SK-N-SH treated with all-trans-retinoic acid at 6 μM for 48 hours (cell line): ENCODE measurements around the gene AGGF1.
A peak's percentile ranks its signal among the peaks of the same experiment; 100 is the strongest.

Experiments
- ATAC-seq: fragments of 200-7000 bp; cut with Tn5 transposase; 3 replicates; pipeline ENCODE4 v1.9.1; 2020; ENCODE audit warnings: mild to moderate bottlenecking, moderate library complexity
- ARNTL ChIP-seq: fragments of 450-650 bp; formaldehyde crosslinking; IDR thresholded peaks from 2 replicates; pipeline ENCODE4 v1.5.0; 2020; ENCODE audit warnings: low read depth, mild to moderate bottlenecking, moderate library complexity, borderline replicate concordance
- BACH2 ChIP-seq: fragments of 250-450 bp; sonication (Bioruptor Pico); IDR thresholded peaks from 2 replicates; pipeline ENCODE4 v1.9.0; 2021; ENCODE audit warnings: mild to moderate bottlenecking, borderline replicate concordance
- CREB5 ChIP-seq: fragments of 250-450 bp; sonication (Bioruptor Pico); IDR thresholded peaks from 2 replicates; pipeline ENCODE4 v1.5.1; 2020; ENCODE audit warnings: low read depth, mild to moderate bottlenecking, moderate library complexity
- CSDC2 ChIP-seq: fragments of 250-450 bp; sonication (Bioruptor Pico); IDR thresholded peaks from 2 replicates; pipeline ENCODE4 v1.5.0; 2020; ENCODE audit warnings: mild to moderate bottlenecking, moderate library complexity
- ESRRG ChIP-seq: fragments of 250-450 bp; sonication (Bioruptor Pico); IDR thresholded peaks from 2 replicates; pipeline ENCODE4 v1.6.1; 2021; ENCODE audit warnings: mild to moderate bottlenecking
- GLIS3 ChIP-seq: fragments of 250-450 bp; sonication (Bioruptor Pico); IDR thresholded peaks from 2 replicates; pipeline ENCODE4 v1.5.0; 2020; ENCODE audit warnings: mild to moderate bottlenecking, moderate library complexity
- ISL1 ChIP-seq: fragments of 250-450 bp; sonication (Bioruptor Pico); IDR thresholded peaks from 2 replicates; pipeline ENCODE4 v2.1.2; 2022; ENCODE audit warnings: mild to moderate bottlenecking, moderate library complexity
- OSR1 ChIP-seq: fragments of 250-450 bp; sonication (Bioruptor Pico); IDR thresholded peaks from 2 replicates; pipeline ENCODE4 v1.8.0; 2022; ENCODE audit warnings: moderate library complexity, mild to moderate bottlenecking, inconsistent platforms
- POU6F1 ChIP-seq: fragments of 250-450 bp; sonication (Bioruptor Pico); IDR thresholded peaks from 2 replicates; pipeline ENCODE4 v1.8.0; 2021; ENCODE audit warnings: low read depth, mild to moderate bottlenecking, moderate library complexity, borderline replicate concordance
- PPARA ChIP-seq: fragments of 250-450 bp; sonication (Bioruptor Pico); IDR thresholded peaks from 2 replicates; pipeline ENCODE4 v1.5.0; 2020; ENCODE audit warnings: mild to moderate bottlenecking, borderline replicate concordance
- SNAI2 ChIP-seq: fragments of 250-450 bp; sonication (Bioruptor Pico); IDR thresholded peaks from 2 replicates; pipeline ENCODE4 v1.5.0; 2020; ENCODE audit warnings: mild to moderate bottlenecking, moderate library complexity
- TCF4 ChIP-seq: fragments of 250-450 bp; sonication (Bioruptor Pico); IDR thresholded peaks from 2 replicates; pipeline ENCODE4 v1.8.0; 2021; ENCODE audit warnings: mild to moderate bottlenecking, moderate library complexity, borderline replicate concordance
- TOX ChIP-seq: fragments of 250-450 bp; sonication (Bioruptor Pico); IDR thresholded peaks from 2 replicates; pipeline ENCODE4 v1.8.0; 2021; ENCODE audit warnings: mild to moderate bottlenecking, moderate library complexity, borderline replicate concordance
- TSHZ2 ChIP-seq: fragments of 250-450 bp; sonication (Bioruptor Pico); IDR thresholded peaks from 2 replicates; pipeline ENCODE4 v1.5.0; 2020; ENCODE audit warnings: mild to moderate bottlenecking, moderate library complexity
- ZC3H10 ChIP-seq: fragments of 250-450 bp; sonication (Bioruptor Pico); IDR thresholded peaks from 2 replicates; pipeline ENCODE4 v1.5.1; 2021; ENCODE audit warnings: mild to moderate bottlenecking, moderate library complexity
- ZFP3 ChIP-seq: fragments of 250-450 bp; sonication (Bioruptor Pico); IDR thresholded peaks from 2 replicates; pipeline ENCODE4 v1.5.0; 2020; ENCODE audit warnings: mild to moderate bottlenecking, moderate library complexity
- ZFP30 ChIP-seq: fragments of 450-650 bp; formaldehyde crosslinking; IDR thresholded peaks from 2 replicates; pipeline ENCODE4 v1.5.0; 2022; ENCODE audit warnings: mild to moderate bottlenecking, moderate library complexity
- ZNF565 ChIP-seq: fragments of 450-650 bp; formaldehyde crosslinking; conservative IDR thresholded peaks from 2 replicates; pipeline ENCODE4 v1.5.0; 2020; ENCODE audit warnings: low read depth, mild to moderate bottlenecking, moderate library complexity
- ZNF70 ChIP-seq: fragments of 450-650 bp; formaldehyde crosslinking; IDR thresholded peaks from 2 replicates; pipeline ENCODE4 v1.5.0; 2020; ENCODE audit warnings: mild to moderate bottlenecking, moderate library complexity

The AGGF1 gene

GRCh38 chr5:77030097-77031071 is at the start of gene AGGF1:
Gene AGGF1, plus strand, starts transcription at chr5:77030404. Its CDS starts 363 bp downstream, at chr5:77030767.
- peak; percentile 99 for ATAC-seq
- no peak for TF ChIP-seq ARNTL (CRISPR knock-in tag)
- no peak for TF ChIP-seq SNAI2 (CRISPR knock-in tag)
- no peak for TF ChIP-seq ZFP30 (CRISPR knock-in tag)
- no peak for TF ChIP-seq ZNF70 (CRISPR knock-in tag)

- no peak for ATAC-seq
- TF ChIP-seq TSHZ2 (CRISPR knock-in tag) (no peak), POU6F1 (no peak), ZFP30 (CRISPR knock-in tag) (no peak), CREB5 (CRISPR knock-in tag) (no peak), ZC3H10 (CRISPR knock-in tag) (no peak), ZNF565 (CRISPR knock-in tag) (no peak), ZFP3 (CRISPR knock-in tag) (no peak)
- TF ChIP-seq, all 23 proteins: peak for 0
Observed at GRCh38 chr5:76980518-76981144, 49.6 kb upstream of the AGGF1 start.

- no peak for ATAC-seq
- TF ChIP-seq SNAI2 (CRISPR knock-in tag): no peak
- no peak for TF ChIP-seq ZNF565 (CRISPR knock-in tag)
- no peak for TF ChIP-seq BACH2 (CRISPR knock-in tag)
- TF ChIP-seq TCF4 (CRISPR knock-in tag): no peak
- TF ChIP-seq GLIS3 (CRISPR knock-in tag): no peak
- TF ChIP-seq TSHZ2 (CRISPR knock-in tag): no peak
Observed at GRCh38 chr5:76982450-76982849, 47.8 kb upstream of the AGGF1 start.

- no peak for ATAC-seq
- TF ChIP-seq TCF4 (CRISPR knock-in tag) (no peak), OSR1 (no peak), GLIS3 (CRISPR knock-in tag) (no peak), TOX (CRISPR knock-in tag) (no peak), ISL1 (CRISPR knock-in tag) (no peak), ZFP3 (CRISPR knock-in tag) (no peak), CREB5 (CRISPR knock-in tag) (no peak), CSDC2 (CRISPR knock-in tag) (no peak), ZFP30 (CRISPR knock-in tag) (no peak), ZC3H10 (CRISPR knock-in tag) (no peak), ZNF565 (CRISPR knock-in tag) (no peak), BACH2 (CRISPR knock-in tag) (no peak), PPARA (CRISPR knock-in tag) (no peak), ESRRG (CRISPR knock-in tag) (no peak), ZNF70 (CRISPR knock-in tag) (no peak)
Observed at GRCh38 chr5:76983468-76983867, 46.7 kb upstream of the AGGF1 start.
